Neural cell (in vitro differentiated cells): ENCODE results near the gene CTNNB1. TPM values are rescaled to one million over a fixed set of nuclear protein-coding genes. Genes with fewer than 3 reads are reported as not detected.

ENCODE experiments used
- H2AFZ ChIP-seq: fragments of 200-600, 300-800 bp; sonication (generic), shearing (Covaris generic); 2 replicates; pipeline ENCODE4 v1.6.0; 2014; ENCODE audit warnings: low read depth, mild to moderate bottlenecking, antibody characterized with exemption, low read length, moderate library complexity
- H3F3A ChIP-seq: fragments of 200-600 bp; shearing (Covaris generic); 2 replicates; pipeline ENCODE4 v1.6.1; 2016; ENCODE audit warnings: mild to moderate bottlenecking, moderate library complexity, mixed read lengths, antibody characterized with exemption, low read length; ENCODE audit not compliant: insufficient read depth, poor library complexity, severe bottlenecking
- H3K27ac ChIP-seq: fragments of 200-600, 300-800 bp; sonication (generic), shearing (Covaris generic); 2 replicates; pipeline ENCODE4 v1.5.1; 2014; ENCODE audit warnings: mild to moderate bottlenecking, low read length, moderate library complexity
- H3K27me3 ChIP-seq: fragments of 300-800, 200-600 bp; sonication (generic), shearing (Covaris generic); 2 replicates; pipeline ENCODE4 v1.6.0; 2014; ENCODE audit warnings: mild to moderate bottlenecking, low read depth, low read length, moderate library complexity; ENCODE audit not compliant: insufficient read depth
- H3K36me3 ChIP-seq: fragments of 300-800, 200-600 bp; sonication (generic), shearing (Covaris generic); 2 replicates; pipeline ENCODE4 v1.5.1; 2014; ENCODE audit warnings: mild to moderate bottlenecking, antibody characterized with exemption, low read length, moderate library complexity; ENCODE audit not compliant: insufficient read depth
- H3K4me2 ChIP-seq: fragments of 300-800, 200-600 bp; sonication (generic), shearing (Covaris generic); 2 replicates; pipeline ENCODE4 v1.6.0; 2014; ENCODE audit warnings: mild to moderate bottlenecking, low read length
- H3K4me3 ChIP-seq: fragments of 300-800, 200-600 bp; sonication (generic), shearing (Covaris generic); 2 replicates; pipeline ENCODE4 v1.5.1; 2014; ENCODE audit warnings: mild to moderate bottlenecking, low read length, moderate library complexity
- H3K79me2 ChIP-seq: fragments of 200-600 bp; shearing (Covaris generic); replicated peaks from 2 replicates; pipeline ENCODE4 v1.6.0; 2014; ENCODE audit warnings: mild to moderate bottlenecking, low read length, moderate library complexity; ENCODE audit not compliant: insufficient read depth
- H3K9ac ChIP-seq: fragments of 300-800, 200-600 bp; sonication (generic), shearing (Covaris generic); 2 replicates; pipeline ENCODE4 v1.6.1; 2016; ENCODE audit warnings: mild to moderate bottlenecking, low read length, mixed read lengths
- H3K9me2 ChIP-seq: fragments of 200-600 bp; shearing (Covaris generic); 2 replicates; pipeline ENCODE4 v1.6.1; 2016; ENCODE audit warnings: mild to moderate bottlenecking, low read length, mixed read lengths; ENCODE audit not compliant: insufficient read depth
- H3K9me3 ChIP-seq: fragments of 200-600, 300-800 bp; sonication (generic), shearing (Covaris generic); 2 replicates; pipeline ENCODE4 v1.6.1; 2016; ENCODE audit warnings: mild to moderate bottlenecking, mixed run types, low read length, moderate library complexity, mixed read lengths
- H4K20me1 ChIP-seq: fragments of 200-600 bp; shearing (Covaris generic); 2 replicates; pipeline ENCODE4 v1.6.1; 2016; ENCODE audit warnings: mild to moderate bottlenecking, mixed run types; ENCODE audit not compliant: insufficient read depth
- CTCF ChIP-seq: fragments of 450-650 bp; IDR thresholded peaks from 2 replicates; pipeline ENCODE4 v1.5.1; 2014; ENCODE audit warnings: antibody characterized with exemption, mild to moderate bottlenecking, moderate library complexity; ENCODE audit not compliant: poor library complexity, severe bottlenecking
- EP300 ChIP-seq: fragments of 450-650 bp; conservative IDR thresholded peaks from 2 replicates; pipeline ENCODE4 v1.6.1; 2014; ENCODE audit warnings: antibody characterized with exemption, mild to moderate bottlenecking, moderate library complexity; ENCODE audit not compliant: poor library complexity, severe bottlenecking
- EZH2 ChIP-seq: fragments of 200-600, 300-800 bp; shearing (Covaris generic), sonication (generic); IDR thresholded peaks from 2 replicates; pipeline ENCODE4 v1.6.1; 2014; ENCODE audit warnings: antibody characterized with exemption, low read length, borderline replicate concordance, mild to moderate bottlenecking; ENCODE audit not compliant: insufficient read depth, poor library complexity, severe bottlenecking
- MXI1 ChIP-seq: fragments of 450-650 bp; conservative IDR thresholded peaks from 2 replicates; pipeline ENCODE4 v1.6.1; 2014; ENCODE audit warnings: antibody characterized with exemption, mild to moderate bottlenecking; ENCODE audit not compliant: poor library complexity, severe bottlenecking
- POLR2AphosphoS5 ChIP-seq: IDR thresholded peaks from 2 replicates; pipeline ENCODE4 v1.6.1; 2012
- RAD21 ChIP-seq: fragments of 450-650 bp; conservative IDR thresholded peaks from 2 replicates; pipeline ENCODE4 v1.6.1; 2014; ENCODE audit warnings: antibody characterized with exemption, mild to moderate bottlenecking, moderate library complexity
- REST ChIP-seq: IDR thresholded peaks from 2 replicates; pipeline ENCODE4 v1.6.1; 2012; ENCODE audit warnings: borderline replicate concordance
- SMC3 ChIP-seq: fragments of 450-650 bp; conservative IDR thresholded peaks from 2 replicates; pipeline ENCODE4 v1.6.1; 2014; ENCODE audit warnings: antibody characterized with exemption, mild to moderate bottlenecking, moderate library complexity; ENCODE audit not compliant: poor library complexity
- TAF1 ChIP-seq: IDR thresholded peaks from 2 replicates; pipeline ENCODE4 v1.6.1; 2012; ENCODE audit warnings: low read depth
- polyA plus RNA-seq: library from polyadenylated mRNA; depleted of rRNA; stranded (reverse); fragments of >200 nt; gene quantifications from 2 replicates; pipeline ENCODE4 v1.2.3, GENCODE V29; 2014

CTNNB1 gene
- polyA plus RNA-seq, 1 donor from 2014 or later = 317 TPM

GRCh38 chr3:41213588-41213987, 14.3 kb downstream of the CTNNB1 start:
- no peaks in the 10 kb centered on the region for H3K27me3 ChIP-seq
- H3K9me3 ChIP-seq = no peaks in the 10 kb centered on the region
- H3F3A ChIP-seq = no peaks in the 10 kb centered on the region
- H3K79me2 ChIP-seq = peaks cover 98% of the 10 kb centered on the region
- no peak overlapping the region for H3K4me2 ChIP-seq
- no peaks in the 10 kb centered on the region for H4K20me1 ChIP-seq
- H3K27ac ChIP-seq = no peak overlapping the region
- H3K36me3 ChIP-seq = no peaks in the 10 kb centered on the region
- H3K9ac ChIP-seq = no peak overlapping the region
- TF ChIP-seq POLR2AphosphoS5 = no peak
- TF ChIP-seq EP300 = no peak
- TF ChIP-seq CTCF = no peak
- TF ChIP-seq RAD21 = no peak
- TF ChIP-seq TAF1 = no peak
- no peak for TF ChIP-seq EZH2
- TF ChIP-seq MXI1 = no peak
- TF ChIP-seq REST = no peak
- TF ChIP-seq SMC3 = no peak
- H3K9me2 ChIP-seq = no peaks in the 10 kb centered on the region
- no peak overlapping the region for H2AFZ ChIP-seq
- no peak overlapping the region for H3K4me3 ChIP-seq

- Histone ChIP-seq H2AFZ (no peak overlapping the region), H4K20me1 (no peaks in the 10 kb centered on the region), H3K4me2 (no peak overlapping the region), H3K36me3 (no peaks in the 10 kb centered on the region), H3F3A (no peaks in the 10 kb centered on the region), H3K27ac (no peak overlapping the region), H3K27me3 (no peaks in the 10 kb centered on the region), H3K9ac (no peak overlapping the region), H3K9me2 (no peaks in the 10 kb centered on the region), H3K79me2 (peaks cover 99% of the 10 kb centered on the region), H3K4me3 (no peak overlapping the region), H3K9me3 (no peaks in the 10 kb centered on the region)
- TF ChIP-seq CTCF (no peak), EP300 (no peak), RAD21 (no peak), EZH2 (no peak), MXI1 (no peak), TAF1 (no peak), SMC3 (no peak), REST (no peak), POLR2AphosphoS5 (no peak)
These were observed 17.1 kb downstream of the CTNNB1 start for GRCh38 chr3:41216422-41216821.
